HG03558 (cell line): ENCODE measurements around the gene MACIR.

ENCODE experiments used
- ATAC-seq: cut with Tn5 transposase; IDR thresholded peaks from one replicate; pipeline ENCODE4 v1.9.1; 2021; ENCODE audit warnings: moderate number of reproducible peaks; ENCODE audit not compliant: unreplicated experiment; ENCODE audit errors: extremely low read depth

MACIR gene

GRCh38 chr5:103244398-103244797, 14.2 kb upstream of the MACIR start:
- ATAC-seq, result no peak

GRCh38 chr5:103245761-103246160, 12.8 kb upstream of the MACIR start:
- no peak for ATAC-seq

GRCh38 chr5:103247118-103247517, 11.4 kb upstream of the MACIR start:
- ATAC-seq, result no peak

- no peak for ATAC-seq
Measured at GRCh38 chr5:103249068-103249467, 9.5 kb upstream of the MACIR start.

GRCh38 chr5:103254921-103255320, 3.6 kb upstream of the MACIR start:
- ATAC-seq, result no peak

- no peak for ATAC-seq
Measured at GRCh38 chr5:103255691-103256090, 2.9 kb upstream of the MACIR start.

- ATAC-seq, result no peak
Measured at GRCh38 chr5:103256178-103256577, 2.4 kb upstream of the MACIR start.

- ATAC-seq, result peak; percentile 17
Measured at GRCh38 chr5:103258957-103259704, 568 bp downstream of the MACIR start.

- ATAC-seq, result no peak
Measured at GRCh38 chr5:103259705-103260355, 1.3 kb downstream of the MACIR start.

GRCh38 chr5:103260951-103261350, 2.4 kb downstream of the MACIR start:
- peak; percentile 23 for ATAC-seq

- ATAC-seq, result no peak
Measured at GRCh38 chr5:103262422-103262871, 3.9 kb downstream of the MACIR start.

- no peak for ATAC-seq
Measured at GRCh38 chr5:103263054-103263453, 4.5 kb downstream of the MACIR start.

GRCh38 chr5:103264508-103264907, 5.9 kb downstream of the MACIR start:
- ATAC-seq, result no peak

- ATAC-seq, result no peak
Measured at GRCh38 chr5:103270581-103270980, 12.0 kb downstream of the MACIR start.

- no peak for ATAC-seq
Measured at GRCh38 chr5:103271570-103272289, 13.2 kb downstream of the MACIR start.

- no peak for ATAC-seq
Measured at GRCh38 chr5:103272377-103272776, 13.8 kb downstream of the MACIR start.

- no peak for ATAC-seq
Measured at GRCh38 chr5:103273952-103274351, 15.4 kb downstream of the MACIR start.

GRCh38 chr5:103275851-103276250, 17.3 kb downstream of the MACIR start:
- no peak for ATAC-seq

- no peak for ATAC-seq
Measured at GRCh38 chr5:103280967-103281366, 22.4 kb downstream of the MACIR start.

- ATAC-seq, result no peak
Measured at GRCh38 chr5:103283120-103283519, 24.6 kb downstream of the MACIR start.

- no peak for ATAC-seq
Measured at GRCh38 chr5:103283869-103284268, 25.3 kb downstream of the MACIR start.
